NCI-H2196 (cell line): ENCODE results near the gene TUBGCP2.
"Not testable (repeated sequence)": the region's sequence is repeated elsewhere in the genome, so short reads cannot be mapped to it uniquely, and the experiment has no call there.

Source experiments
- DNase-seq: peaks from one replicate; lab custom pipeline; 2025; ENCODE audit not compliant: unreplicated experiment; lab: John Stamatoyannopoulos, UW

TUBGCP2 gene

GRCh38 chr10:133249975-133250754 is 58.5 kb downstream of the TUBGCP2 start:
- no peak for DNase-seq

GRCh38 chr10:133249094-133249780 is 59.4 kb downstream of the TUBGCP2 start:
- no peak for DNase-seq

GRCh38 chr10:133248334-133248715 is 60.3 kb downstream of the TUBGCP2 start:
- DNase-seq: no peak

- no peak for DNase-seq
These were observed 60.9 kb downstream of the TUBGCP2 start for GRCh38 chr10:133247681-133248333.

GRCh38 chr10:133246236-133246626 is 62.4 kb downstream of the TUBGCP2 start:
- DNase-seq: no peak

- DNase-seq: no peak
These were observed 63.0 kb downstream of the TUBGCP2 start for GRCh38 chr10:133245439-133246235.

GRCh38 chr10:133243593-133243992 is 65.1 kb downstream of the TUBGCP2 start:
- DNase-seq: no peak

GRCh38 chr10:133242611-133243356 is 65.9 kb downstream of the TUBGCP2 start:
- DNase-seq: no peak

GRCh38 chr10:133241501-133242205 is 67.0 kb downstream of the TUBGCP2 start:
- no peak for DNase-seq

GRCh38 chr10:133239990-133240389 is 68.7 kb downstream of the TUBGCP2 start:
- no peak for DNase-seq

- no peak for DNase-seq
These were observed 70.2 kb downstream of the TUBGCP2 start for GRCh38 chr10:133238466-133238804.

GRCh38 chr10:133237588-133238465 is 70.8 kb downstream of the TUBGCP2 start, which contains the start of gene VENTX:
VENTX (plus strand) TSS chr10:133237855; CDS start chr10:133237915, 60 bp downstream.
- DNase-seq: no peak

- no peak for DNase-seq
These were observed 71.5 kb downstream of the TUBGCP2 start for GRCh38 chr10:133237241-133237587.

- DNase-seq: no peak
These were observed 72.1 kb downstream of the TUBGCP2 start for GRCh38 chr10:133236401-133237240.

- no peak for DNase-seq
These were observed 72.7 kb downstream of the TUBGCP2 start for GRCh38 chr10:133235932-133236331.

GRCh38 chr10:133235265-133235855 is 73.3 kb downstream of the TUBGCP2 start:
- no peak for DNase-seq

- not testable (repeated sequence) for DNase-seq
These were observed 73.9 kb downstream of the TUBGCP2 start for GRCh38 chr10:133234796-133235195.
